ENCODE results near the gene MXRA8. TPM values are rescaled to one million over a fixed set of nuclear protein-coding genes. Genes with fewer than 3 reads are reported as not detected.

MXRA8 gene
- total and polyA plus RNA-seq, 8 donors, result 78.3 to 151 (median 136) TPM

- no peak for TF ChIP-seq CTCF (IDR thresholded peaks at IDR 0.05)
- intact Hi-C loops (cut with DNase I), result no loop called here
- DNase-seq, result no peak
Observed at GRCh38 chr1:1342584-1343115, 15.7 kb downstream of the MXRA8 start.

GRCh38 chr1:1342061-1342562 lies 16.2 kb downstream of the MXRA8 start:
- Histone ChIP-seq H3K4me3 (no peak overlapping the region), H3K27me3 (no peaks in the 10 kb centered on the region), H3K27ac (no peak overlapping the region), H3K4me1 (peaks cover 18 to 34% of the 10 kb centered on the region in 2 donors), H3K36me3 (peaks cover 0 to 46% of the 10 kb centered on the region in 2 donors), H3K9me3 (no peaks in the 10 kb centered on the region)
- TF ChIP-seq CTCF (IDR thresholded peaks at IDR 0.05), result no peak
- ATAC-seq (no peak), DNase-seq (no peak)
- intact Hi-C loops (cut with DNase I), result no loop called here

More at GRCh38 chr1:1342584-1343115, 15.7 kb downstream of the MXRA8 start:
- Histone ChIP-seq H3K4me1 (peaks cover 21 to 39% of the 10 kb centered on the region in 2 donors), H3K4me3 (no peak overlapping the region), H3K27me3 (no peaks in the 10 kb centered on the region), H3K9me3 (no peaks in the 10 kb centered on the region), H3K36me3 (peaks cover 0 to 41% of the 10 kb centered on the region in 2 donors), H3K27ac (no peak overlapping the region)
- no peak for ATAC-seq

- Histone ChIP-seq H3K36me3 (peaks cover 0 to 51% of the 10 kb centered on the region in 2 donors), H3K9me3 (no peaks in the 10 kb centered on the region), H3K27ac (no peak overlapping the region), H3K4me3 (no peak overlapping the region), H3K27me3 (no peaks in the 10 kb centered on the region), H3K4me1 (peaks cover 13 to 28% of the 10 kb centered on the region in 2 donors)
- intact Hi-C loops (cut with DNase I), result no loop called here
- no peak for ATAC-seq
- no peak for DNase-seq
- TF ChIP-seq CTCF (IDR thresholded peaks at IDR 0.05), result no peak
Observed at GRCh38 chr1:1341549-1342021, 16.8 kb downstream of the MXRA8 start.

GRCh38 chr1:1340791-1341548 lies 17.4 kb downstream of the MXRA8 start:
- intact Hi-C loops (cut with DNase I), result no loop called here
- Histone ChIP-seq H3K27me3 (no peaks in the 10 kb centered on the region), H3K4me1 (peaks cover 8 to 22% of the 10 kb centered on the region in 2 donors), H3K4me3 (no peak overlapping the region), H3K9me3 (no peaks in the 10 kb centered on the region), H3K27ac (no peak overlapping the region), H3K36me3 (peaks cover 0 to 57% of the 10 kb centered on the region in 2 donors)
- no peak for DNase-seq
- TF ChIP-seq CTCF (IDR thresholded peaks at IDR 0.05), result no peak
- ATAC-seq, result no peak

- no peaks in the 10 kb centered on the region for H3K27me3 ChIP-seq
- peaks cover 0 to 65% of the 10 kb centered on the region in 2 donors for H3K36me3 ChIP-seq
- no peak overlapping the region for H3K27ac ChIP-seq
- ATAC-seq (no peak), DNase-seq (no peak)
- H3K4me1 ChIP-seq, result peaks cover 1 to 14% of the 10 kb centered on the region in 2 donors
- TF ChIP-seq CTCF (IDR thresholded peaks at IDR 0.05), result no peak
- no peak overlapping the region for H3K4me3 ChIP-seq
- intact Hi-C loops (cut with DNase I), result no loop called here
- H3K9me3 ChIP-seq, result no peaks in the 10 kb centered on the region
Observed at GRCh38 chr1:1340185-1340584, 18.2 kb downstream of the MXRA8 start.
